Left ventricle myocardium inferior (tissue), 1 donor: ENCODE measurements around the gene SMIM23. TPM values are rescaled to one million over a fixed set of nuclear protein-coding genes. Genes with fewer than 3 reads are reported as not detected.

ENCODE experiments used
- DNase-seq: peaks from one replicate; pipeline ENCODE4 v3.0.0-alpha.2; 2020
- H3K27ac ChIP-seq: fragments of 200-600 bp; replicated peaks from 2 replicates; pipeline ENCODE4 v1.8.0; 2021
- H3K27me3 ChIP-seq: fragments of 200-600 bp; 2 replicates; pipeline ENCODE4 v1.8.0; 2021; ENCODE audit warnings: low read depth
- H3K36me3 ChIP-seq: fragments of 200-600 bp; 2 replicates; pipeline ENCODE4 v1.8.0; 2021
- H3K4me1 ChIP-seq: fragments of 200-600 bp; 2 replicates; pipeline ENCODE4 v1.8.0; 2021
- H3K4me3 ChIP-seq: fragments of 200-600 bp; 2 replicates; pipeline ENCODE4 v1.8.0; 2021; ENCODE audit warnings: mild to moderate bottlenecking, moderate library complexity
- H3K9me3 ChIP-seq: fragments of 200-600 bp; replicated peaks from 2 replicates; pipeline ENCODE4 v1.8.0; 2021
- intact Hi-C: fragments of 100-400 bp; cut with micrococcal nuclease; formaldehyde crosslinking; loops from one replicate; pipeline ENCODE4 v1.11.0; 2022
- total RNA-seq: library from RNA; stranded (reverse); fragmentation: NEBNext Ultra II Directional; extraction: Animal tissue kit (Norgen Biotek cat#: 25700); gene quantifications from one replicate; pipeline ENCODE4 v1.2.1, GENCODE V29; 2021
- TF ChIP-seq, protein P1 (sequence below): fragments of 200-600 bp; IDR thresholded peaks from 2 replicates; pipeline ENCODE4 v1.8.0; 2021; ENCODE audit warnings: antibody characterized with exemption, mild to moderate bottlenecking, borderline replicate concordance
- donor health status: DM: no; HTN: yes; CAD: no; lungs with severe emphysema.

The SMIM23 gene
- total RNA-seq, 1 donor from 2014 or later, result not detected

DNA sequence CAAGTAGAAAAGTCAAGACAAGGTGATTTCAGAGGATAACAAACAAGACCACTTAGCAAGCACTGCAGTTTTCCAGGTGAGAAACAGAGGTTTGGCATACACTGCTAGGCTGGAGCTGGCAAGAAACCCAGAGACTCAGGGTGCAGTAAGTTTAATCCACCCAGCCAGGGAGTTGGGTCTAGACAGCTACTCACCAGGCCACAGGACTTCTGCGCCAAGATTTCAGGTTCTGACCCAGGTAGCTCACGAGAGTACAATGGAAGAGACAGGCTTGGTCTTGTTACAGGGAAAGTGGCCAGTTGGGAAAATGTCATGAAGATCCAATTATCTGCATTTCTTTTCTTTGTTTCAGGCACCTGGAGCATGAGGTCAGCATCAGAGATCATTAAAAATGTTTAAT is 9.8 kb downstream of the SMIM23 start:
- intact Hi-C loops, result no loop called here
- Histone ChIP-seq H3K36me3 (no peaks in the 10 kb centered on the region), H3K4me1 (no peaks in the 10 kb centered on the region), H3K9me3 (no peaks in the 10 kb centered on the region), H3K27me3 (peaks cover 5% of the 10 kb centered on the region), H3K27ac (no peak overlapping the region), H3K4me3 (no peak overlapping the region)
- TF ChIP-seq, protein P1, sequence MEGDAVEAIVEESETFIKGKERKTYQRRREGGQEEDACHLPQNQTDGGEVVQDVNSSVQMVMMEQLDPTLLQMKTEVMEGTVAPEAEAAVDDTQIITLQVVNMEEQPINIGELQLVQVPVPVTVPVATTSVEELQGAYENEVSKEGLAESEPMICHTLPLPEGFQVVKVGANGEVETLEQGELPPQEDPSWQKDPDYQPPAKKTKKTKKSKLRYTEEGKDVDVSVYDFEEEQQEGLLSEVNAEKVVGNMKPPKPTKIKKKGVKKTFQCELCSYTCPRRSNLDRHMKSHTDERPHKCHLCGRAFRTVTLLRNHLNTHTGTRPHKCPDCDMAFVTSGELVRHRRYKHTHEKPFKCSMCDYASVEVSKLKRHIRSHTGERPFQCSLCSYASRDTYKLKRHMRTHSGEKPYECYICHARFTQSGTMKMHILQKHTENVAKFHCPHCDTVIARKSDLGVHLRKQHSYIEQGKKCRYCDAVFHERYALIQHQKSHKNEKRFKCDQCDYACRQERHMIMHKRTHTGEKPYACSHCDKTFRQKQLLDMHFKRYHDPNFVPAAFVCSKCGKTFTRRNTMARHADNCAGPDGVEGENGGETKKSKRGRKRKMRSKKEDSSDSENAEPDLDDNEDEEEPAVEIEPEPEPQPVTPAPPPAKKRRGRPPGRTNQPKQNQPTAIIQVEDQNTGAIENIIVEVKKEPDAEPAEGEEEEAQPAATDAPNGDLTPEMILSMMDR, result no peak
- no peak for DNase-seq

DNA sequence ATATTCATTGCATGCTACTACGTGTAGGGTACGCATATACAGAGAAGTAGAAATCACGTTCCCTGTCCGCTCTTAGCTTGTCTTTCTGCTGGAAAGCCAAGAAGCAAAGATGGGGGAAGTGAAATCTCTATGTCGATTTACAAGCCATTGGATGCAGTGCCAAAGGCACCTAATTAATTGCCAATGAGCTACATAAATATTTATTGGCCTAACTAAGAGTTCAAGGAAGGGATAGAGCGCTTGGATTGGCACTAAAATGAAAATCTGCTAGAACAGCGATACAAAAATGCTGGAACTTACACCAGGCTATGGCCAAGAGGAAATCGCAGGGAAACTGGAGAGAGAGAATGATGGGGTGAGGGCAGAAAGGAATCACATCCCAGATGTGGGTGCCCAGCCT is 10.8 kb downstream of the SMIM23 start:
- Histone ChIP-seq H3K27me3 (no peaks in the 10 kb centered on the region), H3K9me3 (no peaks in the 10 kb centered on the region), H3K4me1 (no peaks in the 10 kb centered on the region), H3K27ac (no peak overlapping the region), H3K4me3 (no peak overlapping the region), H3K36me3 (no peaks in the 10 kb centered on the region)
- intact Hi-C loops, result no loop called here
- DNase-seq, result no peak
- TF ChIP-seq, protein P1, result no peak

DNA sequence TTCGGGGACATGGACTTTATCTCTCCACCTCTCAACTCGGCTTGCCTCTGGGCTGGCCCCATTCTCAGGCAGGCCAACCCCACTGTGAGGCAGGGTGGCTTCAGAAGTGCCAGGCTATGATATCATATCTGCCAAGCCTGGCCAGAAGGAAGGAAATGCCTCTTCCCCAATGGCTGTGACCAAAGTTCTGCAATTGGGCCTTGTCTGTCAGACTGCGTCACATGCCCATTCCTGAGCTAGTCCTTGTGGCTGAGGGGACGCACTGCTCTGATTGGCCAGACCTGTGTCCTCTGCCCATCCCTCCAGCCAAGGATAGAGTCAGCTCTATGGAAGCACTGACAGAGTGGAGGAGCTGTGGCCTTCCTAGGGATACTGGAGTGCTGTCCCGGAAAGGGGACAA is 11.9 kb downstream of the SMIM23 start:
- intact Hi-C loops, result no loop called here
- Histone ChIP-seq H3K36me3 (no peaks in the 10 kb centered on the region), H3K4me3 (no peak overlapping the region), H3K27me3 (no peaks in the 10 kb centered on the region), H3K27ac (no peak overlapping the region), H3K4me1 (no peaks in the 10 kb centered on the region), H3K9me3 (no peaks in the 10 kb centered on the region)
- DNase-seq, result no peak
- TF ChIP-seq, protein P1, result no peak

DNA sequence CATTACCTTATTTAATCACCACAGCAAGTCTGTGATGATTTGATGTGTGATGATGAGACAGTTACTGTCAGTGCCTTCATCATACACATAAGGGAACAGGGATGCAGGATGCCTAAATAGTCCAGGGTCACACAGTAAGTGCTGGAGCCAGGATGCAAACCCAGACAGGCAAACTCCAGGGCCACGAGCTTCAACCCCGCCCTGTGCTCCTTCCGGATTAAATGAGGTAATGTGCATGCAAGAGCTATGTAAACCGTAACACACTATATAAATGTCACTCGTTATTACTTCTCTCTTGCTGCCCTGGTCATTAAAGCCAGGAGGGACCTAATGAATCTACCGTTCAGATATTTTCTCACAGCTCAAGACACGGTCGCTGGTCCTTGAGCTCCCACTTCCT is 12.8 kb downstream of the SMIM23 start:
- Histone ChIP-seq H3K36me3 (no peaks in the 10 kb centered on the region), H3K9me3 (no peaks in the 10 kb centered on the region), H3K27me3 (no peaks in the 10 kb centered on the region), H3K4me1 (no peaks in the 10 kb centered on the region), H3K4me3 (no peak overlapping the region), H3K27ac (no peak overlapping the region)
- DNase-seq, result no peak
- intact Hi-C loops, result no loop called here
- TF ChIP-seq, protein P1, result no peak

DNA sequence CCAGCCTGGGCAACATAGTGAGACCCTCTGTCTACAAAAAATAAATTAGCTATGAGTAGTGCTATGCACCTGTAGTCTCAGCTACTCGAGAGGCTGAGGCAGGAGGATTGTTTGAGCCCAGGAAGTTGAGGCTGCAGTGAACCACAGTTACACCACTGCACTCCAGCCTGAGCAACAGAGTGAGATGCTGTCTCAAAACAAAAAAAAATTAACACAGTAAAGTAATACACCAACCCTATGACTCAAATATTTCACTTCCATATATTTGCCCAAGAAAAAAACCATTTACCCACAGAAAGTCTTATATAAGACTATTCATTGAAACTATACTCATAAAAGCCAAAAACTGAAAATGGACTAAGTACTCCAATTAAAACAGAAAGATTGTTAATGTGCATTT is 16.2 kb downstream of the SMIM23 start:
- Histone ChIP-seq H3K4me1 (no peaks in the 10 kb centered on the region), H3K9me3 (no peaks in the 10 kb centered on the region), H3K36me3 (no peaks in the 10 kb centered on the region), H3K27me3 (peaks cover 17% of the 10 kb centered on the region), H3K27ac (no peak overlapping the region), H3K4me3 (no peak overlapping the region)
- TF ChIP-seq, protein P1, result no peak
- intact Hi-C loops, result no loop called here
- no peak for DNase-seq

DNA sequence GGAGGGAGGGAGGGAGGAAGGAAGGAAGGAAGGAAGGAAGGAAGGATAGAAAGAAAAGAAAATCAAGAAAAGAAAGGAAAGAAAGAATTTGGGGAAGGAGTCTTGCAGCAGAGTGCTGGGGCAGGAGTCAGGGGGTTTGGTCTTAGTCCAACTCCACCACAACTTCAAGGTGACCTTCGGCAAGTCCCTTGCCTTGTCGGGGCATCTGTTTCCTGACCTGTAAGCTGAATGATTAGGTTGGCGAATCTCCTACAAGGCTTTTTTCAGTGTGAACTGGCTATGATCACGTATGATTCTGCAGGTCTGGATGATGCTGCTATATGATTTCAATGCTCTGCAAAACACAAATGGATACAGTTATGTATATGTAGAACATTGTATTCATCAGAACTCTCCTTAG is 20.1 kb downstream of the SMIM23 start:
- Histone ChIP-seq H3K36me3 (no peaks in the 10 kb centered on the region), H3K9me3 (peaks cover 7% of the 10 kb centered on the region), H3K27ac (no peak overlapping the region), H3K27me3 (peaks cover 35% of the 10 kb centered on the region), H3K4me1 (no peaks in the 10 kb centered on the region), H3K4me3 (no peak overlapping the region)
- no peak for DNase-seq
- intact Hi-C loops, result no loop called here
- TF ChIP-seq, protein P1, result no peak
